B cell (primary cell): ENCODE data around the gene ARHGAP22. TPM values are rescaled to one million over a fixed set of nuclear protein-coding genes. Genes with fewer than 3 reads are reported as not detected.

ENCODE experiments used
- ATAC-seq: fragments of 200-7000 bp; cut with Tn5 transposase; one replicate; pipeline ENCODE4 v1.10.0; 2021; ENCODE audit warnings: low read depth, mild to moderate bottlenecking, moderate number of reproducible peaks, moderate library complexity
- CTCF ChIA-PET: fragments of 350-600 bp; sonication (Branson Sonifier 250); formaldehyde crosslinking; loops from one replicate; lab custom pipeline; 2021; ENCODE audit warnings: antibody characterized with exemption, inconsistent platforms; lab: Charles Lee
- POLR2A ChIA-PET: fragments of 350-600 bp; sonication (Branson Sonifier 250); formaldehyde crosslinking; loops from one replicate; lab custom pipeline; 2021; ENCODE audit warnings: antibody characterized with exemption; lab: Charles Lee
- DNase-seq: peaks from one replicate; pipeline ENCODE4 v3.0.0; 2013
- H2AFZ ChIP-seq: 2 replicates; pipeline ENCODE4 v1.6.1; 2012; ENCODE audit warnings: mild to moderate bottlenecking, low read depth, low read length; ENCODE audit not compliant: insufficient read depth, poor library complexity, severe bottlenecking
- H3K27ac ChIP-seq, 2 donors: 1 replicate in 1 of 2; 2 replicates in 1 of 2; pipeline ENCODE4 v1.5.1; 2012 to 2013; ENCODE audit warnings: low read length in 2 of 2, mild to moderate bottlenecking in 2 of 2, moderate library complexity in 1 of 2
- H3K27me3 ChIP-seq, 4 experiments: fragments of 200-600 bp in 1 of 4; sonication (generic) in 1 of 4; replicated peaks in 1 of 4; 1 replicate in 2 of 4; 2 replicates in 2 of 4; pipeline versions ENCODE4 v1.6.1 to v1.7.0; 2013 to 2016; ENCODE audit warnings: low read length in 3 of 4, mild to moderate bottlenecking in 2 of 4, mixed read lengths in 1 of 4, moderate library complexity in 1 of 4; ENCODE audit not compliant: insufficient read depth in 4 of 4, control insufficient read depth in 3 of 4; ENCODE audit errors: control extremely low read depth in 1 of 4
- H3K36me3 ChIP-seq, 2 experiments: replicated peaks in 1 of 2; 1 replicate in 1 of 2; 2 replicates in 1 of 2; pipeline versions ENCODE4 v1.6.1 to v1.7.1; 2013; ENCODE audit warnings: low read length in 1 of 2; ENCODE audit not compliant: insufficient read depth in 2 of 2, control insufficient read depth in 1 of 2; ENCODE audit errors: control extremely low read depth in 1 of 2, extremely low read depth in 1 of 2
- H3K4me1 ChIP-seq, 2 donors: fragments of 200-600 bp in 1 of 2; sonication (generic) in 1 of 2; 1 replicate in 1 of 2; 2 replicates in 1 of 2; pipeline versions ENCODE4 v1.5.1 to v1.6.1; 2013 to 2017; ENCODE audit warnings: low read length in 2 of 2; ENCODE audit not compliant: control insufficient read depth in 2 of 2, insufficient read depth in 2 of 2
- H3K4me2 ChIP-seq: replicated peaks from 2 replicates; pipeline ENCODE3; 2012; ENCODE audit warnings: mild to moderate bottlenecking, low read depth, low read length; ENCODE audit not compliant: poor library complexity, severe bottlenecking
- H3K4me3 ChIP-seq, 5 experiments: fragments of 200-600 bp in 1 of 5; sonication (generic) in 1 of 5; 1 replicate in 3 of 5; 2 replicates in 2 of 5; pipeline versions ENCODE4 v1.5.1 to v1.7.0; 2011 to 2016; ENCODE audit warnings: low read length in 4 of 5, mild to moderate bottlenecking in 4 of 5, low read depth in 2 of 5, control low read depth in 1 of 5, moderate library complexity in 1 of 5; ENCODE audit not compliant: insufficient read depth in 1 of 5; ENCODE audit errors: control extremely low read depth in 1 of 5, extremely low read depth in 1 of 5
- H3K79me2 ChIP-seq: fragments of 200-600 bp; sonication (generic); one replicate; pipeline ENCODE4 v1.6.0; 2016; ENCODE audit warnings: low read length; ENCODE audit not compliant: control insufficient read depth, insufficient read depth
- H3K9ac ChIP-seq: fragments of 200-600 bp; sonication (generic); 2 replicates; pipeline ENCODE4 v1.6.1; 2017; ENCODE audit warnings: mild to moderate bottlenecking, low read length, moderate library complexity
- H3K9me3 ChIP-seq, 3 donors: one replicate each; pipeline versions ENCODE4 v1.6.1 to v1.7.1; 2013; ENCODE audit warnings: low read length in 2 of 3; ENCODE audit not compliant: control insufficient read depth in 2 of 3, insufficient read depth in 1 of 3; ENCODE audit errors: control extremely low read depth in 1 of 3
- H4K20me1 ChIP-seq: 2 replicates; pipeline ENCODE4 v1.6.0; 2012; ENCODE audit warnings: mild to moderate bottlenecking, low read length; ENCODE audit not compliant: insufficient read depth, control insufficient read depth, poor library complexity, severe bottlenecking
- H3K27ac Mint-ChIP-seq: one replicate; pipeline ENCODE4 v1.8.0; 2021; ENCODE audit warnings: mixed read lengths
- H3K27me3 Mint-ChIP-seq: one replicate; pipeline ENCODE4 v1.8.0; 2021; ENCODE audit warnings: mixed read lengths
- H3K4me1 Mint-ChIP-seq: one replicate; pipeline ENCODE4 v1.8.0; 2021; ENCODE audit warnings: mixed read lengths
- H3K4me3 Mint-ChIP-seq: one replicate; pipeline ENCODE4 v1.8.0; 2021; ENCODE audit warnings: mixed read lengths
- H3K9me3 Mint-ChIP-seq: one replicate; pipeline ENCODE4 v1.8.0; 2022; ENCODE audit warnings: mixed read lengths; ENCODE audit not compliant: insufficient read depth
- EZH2 ChIP-seq: IDR thresholded peaks from 2 replicates; pipeline ENCODE4 v1.6.1; 2012; ENCODE audit warnings: borderline replicate concordance, low read depth, mild to moderate bottlenecking, moderate library complexity, low read length; ENCODE audit not compliant: insufficient read depth, poor library complexity, severe bottlenecking
- WGBS: methylation state at CpG from one replicate; pipeline ENCODE4 v1.1.5; 2013; ENCODE audit warnings: missing lambda C conversion rate; ENCODE audit not compliant: insufficient coverage; 5-methylcytosine and 5-hydroxymethylcytosine counted together
- intact Hi-C: fragments of 100-400 bp; cut with micrococcal nuclease; formaldehyde crosslinking; loops from one replicate; pipeline ENCODE4 v1.10.0; 2022
- polyA plus RNA-seq: library from polyadenylated mRNA; depleted of rRNA; stranded (reverse); fragments of >200 nt; gene quantifications from 2 replicates; pipeline ENCODE4 v1.2.3, GENCODE V29; 2012
- total RNA-seq, 2 donors: library from RNA; stranded (reverse); fragments of 120-200 nt in 1 of 2; gene quantifications; 1 replicate in 1 of 2; 2 replicates in 1 of 2; pipeline versions ENCODE4 v1.2.3 to v1.2.4, GENCODE V29; 2013 to 2022
- TF ChIP-seq, protein P1 (sequence below): fragments of 200-600 bp; IDR thresholded peaks from one replicate; pipeline ENCODE4 v1.8.0; 2022; ENCODE audit warnings: antibody characterized with exemption, mild to moderate bottlenecking

The ARHGAP22 gene
- total and polyA plus RNA-seq, 2 donors (not counting 1 experiment from before 2014, with no cell fraction given), result 1.9 to 2.0 TPM

DNA sequence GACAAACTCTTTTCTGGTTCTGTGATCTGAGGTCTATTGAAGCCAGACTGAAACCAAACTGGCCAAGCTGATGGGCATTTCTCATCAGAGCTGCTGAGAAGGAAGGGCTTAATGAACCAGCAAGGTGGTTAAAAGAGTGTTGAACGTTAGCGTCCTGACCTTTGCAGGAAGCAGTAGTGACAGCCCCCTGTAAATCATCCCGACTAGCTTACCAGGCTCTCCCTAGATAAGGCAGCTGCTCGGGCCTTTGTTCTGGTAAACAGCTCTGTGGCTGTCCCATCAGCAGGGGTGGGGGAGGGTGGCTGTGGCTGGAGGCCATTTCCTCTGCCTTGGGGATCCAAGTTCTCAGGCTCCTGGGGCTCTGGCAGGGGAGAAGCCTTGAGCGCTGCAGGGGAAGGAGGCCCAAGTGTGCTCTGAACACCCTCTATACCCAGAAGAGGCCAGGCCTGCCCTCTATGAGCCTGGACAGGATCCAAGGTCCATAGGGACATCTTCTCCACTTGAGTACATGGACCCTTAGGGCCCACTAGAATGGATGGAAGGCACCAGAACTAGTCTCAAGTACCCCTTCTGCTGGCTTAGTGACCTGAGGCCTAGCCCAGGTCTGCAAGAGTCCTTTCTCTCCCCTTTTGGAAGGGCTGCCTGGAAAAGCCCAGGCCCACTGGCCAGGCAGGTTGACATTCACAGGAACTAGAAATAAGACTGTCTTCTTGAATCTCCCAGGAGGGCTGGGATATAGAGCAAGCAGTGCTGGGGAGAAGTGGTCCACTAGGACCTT lies 134.6 kb downstream of the ARHGAP22 start:
- CTCF ChIA-PET, result no interaction called here
- Histone ChIP-seq H4K20me1 (no peaks in the 10 kb centered on the region), H3K79me2 (no peaks in the 10 kb centered on the region), H3K4me3 (no peak overlapping the region), H3K4me2 (no peak overlapping the region), H2AFZ (no peak overlapping the region), H3K9me3 (no peaks in the 10 kb centered on the region), H3K36me3 (no peaks in the 10 kb centered on the region), H3K27ac (no peak overlapping the region), H3K4me1 (no peaks in the 10 kb centered on the region), H3K9ac (no peak overlapping the region), H3K27me3 (no peaks in the 10 kb centered on the region)
- POLR2A ChIA-PET, result no interaction called here
- H3K27ac Mint-ChIP-seq, result no peak overlapping the region
- no peak overlapping the region for H3K4me3 Mint-ChIP-seq
- no peaks in the 10 kb centered on the region for H3K9me3 Mint-ChIP-seq
- intact Hi-C loops, result no loop called here
- WGBS, result 41% methylated on average over 2 of the region's 5 CpGs
- H3K27me3 Mint-ChIP-seq, result peaks cover 5% of the 10 kb centered on the region
- no peak for DNase-seq
- no peaks in the 10 kb centered on the region for H3K4me1 Mint-ChIP-seq
- no peak for ATAC-seq
- no peak for TF ChIP-seq EZH2

DNA sequence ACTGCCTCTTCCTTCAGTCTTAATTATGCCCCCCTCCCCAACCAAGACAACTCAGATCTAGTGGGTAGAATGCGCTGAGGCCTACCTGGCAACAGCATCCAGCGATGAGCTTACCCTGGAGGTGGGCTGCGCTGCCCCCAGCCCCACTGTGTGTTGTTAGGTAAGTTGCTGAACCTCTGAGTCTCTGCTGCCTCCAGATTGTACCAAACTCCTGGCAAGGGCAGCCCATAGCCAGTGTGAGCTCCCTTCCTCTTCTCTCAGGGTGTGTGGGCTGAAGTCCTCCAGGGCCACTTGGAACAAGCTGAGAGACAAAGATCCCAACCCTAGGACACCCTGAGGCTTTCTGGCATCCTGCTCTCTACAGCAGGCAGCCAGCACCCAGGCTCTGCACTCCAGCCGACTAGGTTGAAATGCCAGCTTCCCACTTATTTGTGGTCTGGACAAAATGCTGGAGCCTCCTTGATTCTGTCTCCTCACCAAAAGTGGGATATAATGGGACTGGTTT lies 135.3 kb downstream of the ARHGAP22 start:
- Mint-ChIP-seq H3K27ac (no peak overlapping the region), H3K27me3 (no peaks in the 10 kb centered on the region), H3K4me1 (no peaks in the 10 kb centered on the region), H3K4me3 (no peak overlapping the region), H3K9me3 (no peaks in the 10 kb centered on the region)
- POLR2A ChIA-PET, result no interaction called here
- intact Hi-C loops, result no loop called here
- no peak overlapping the region for H3K27ac ChIP-seq
- no peak overlapping the region for H3K9ac ChIP-seq
- 63% methylated on average over 2 of the region's 4 CpGs for WGBS
- DNase-seq (no peak), ATAC-seq (no peak)
- H3K4me1 ChIP-seq, result no peaks in the 10 kb centered on the region
- CTCF ChIA-PET, result no interaction called here
- no peak for TF ChIP-seq EZH2
- TF ChIP-seq, protein P1, sequence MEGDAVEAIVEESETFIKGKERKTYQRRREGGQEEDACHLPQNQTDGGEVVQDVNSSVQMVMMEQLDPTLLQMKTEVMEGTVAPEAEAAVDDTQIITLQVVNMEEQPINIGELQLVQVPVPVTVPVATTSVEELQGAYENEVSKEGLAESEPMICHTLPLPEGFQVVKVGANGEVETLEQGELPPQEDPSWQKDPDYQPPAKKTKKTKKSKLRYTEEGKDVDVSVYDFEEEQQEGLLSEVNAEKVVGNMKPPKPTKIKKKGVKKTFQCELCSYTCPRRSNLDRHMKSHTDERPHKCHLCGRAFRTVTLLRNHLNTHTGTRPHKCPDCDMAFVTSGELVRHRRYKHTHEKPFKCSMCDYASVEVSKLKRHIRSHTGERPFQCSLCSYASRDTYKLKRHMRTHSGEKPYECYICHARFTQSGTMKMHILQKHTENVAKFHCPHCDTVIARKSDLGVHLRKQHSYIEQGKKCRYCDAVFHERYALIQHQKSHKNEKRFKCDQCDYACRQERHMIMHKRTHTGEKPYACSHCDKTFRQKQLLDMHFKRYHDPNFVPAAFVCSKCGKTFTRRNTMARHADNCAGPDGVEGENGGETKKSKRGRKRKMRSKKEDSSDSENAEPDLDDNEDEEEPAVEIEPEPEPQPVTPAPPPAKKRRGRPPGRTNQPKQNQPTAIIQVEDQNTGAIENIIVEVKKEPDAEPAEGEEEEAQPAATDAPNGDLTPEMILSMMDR, result no peak
- no peaks in the 10 kb centered on the region for H3K79me2 ChIP-seq
- H3K4me2 ChIP-seq, result no peak overlapping the region
- H3K36me3 ChIP-seq, result no peaks in the 10 kb centered on the region
- H2AFZ ChIP-seq, result no peak overlapping the region
- no peaks in the 10 kb centered on the region for H3K9me3 ChIP-seq
- H3K27me3 ChIP-seq, result no peaks in the 10 kb centered on the region
- H3K4me3 ChIP-seq, result no peak overlapping the region
- no peaks in the 10 kb centered on the region for H4K20me1 ChIP-seq
